ENCODE measurements around the gene RB1.

DNA sequence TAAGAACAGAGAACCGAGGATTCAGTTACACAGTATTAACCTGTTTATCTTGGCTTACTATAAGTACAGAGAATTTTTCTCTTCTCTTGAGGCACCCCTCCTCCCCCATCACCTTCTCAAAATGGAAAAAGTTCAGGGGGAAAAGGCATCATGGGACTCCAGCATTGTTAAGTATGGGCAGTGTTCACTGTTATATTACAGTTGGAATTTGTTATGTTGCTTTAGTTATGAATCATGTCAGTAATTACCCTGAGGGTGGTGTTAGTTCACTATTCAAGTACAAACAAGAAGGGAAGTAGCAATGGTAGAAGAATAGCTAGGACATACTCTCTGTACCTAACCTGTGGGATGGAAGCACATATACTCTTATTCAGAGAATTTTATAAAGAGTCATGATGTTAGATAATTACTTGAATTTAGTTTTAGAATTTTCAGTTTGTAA is 97.3 kb downstream of the RB1 start:
- no peak for TF ChIP-seq POLR2A (IDR thresholded peaks at IDR 0.05; ENCODE audit: low read depth, low read length)
- no peak for TF ChIP-seq TAF1 (IDR thresholded peaks at IDR 0.05; ENCODE audit: low read depth, low read length)
- TF ChIP-seq POLR2AphosphoS5 (IDR thresholded peaks at IDR 0.05; ENCODE audit: low read depth, low read length): no peak
- TF ChIP-seq PAX5 (IDR thresholded peaks at IDR 0.05; ENCODE audit: insufficient read depth, low read length, severe bottlenecking): no peak
- no peak for TF ChIP-seq POU2F2 (IDR thresholded peaks at IDR 0.05; ENCODE audit: low read depth, low read length)
